ENCODE data around the gene MAU2. TPM values are rescaled to one million over a fixed set of nuclear protein-coding genes. Genes with fewer than 3 reads are reported as not detected.

Gene MAU2
- total RNA-seq, 3 donors from 2014 or later: 49.8 to 71.1 (median 70.6) TPM

DNA sequence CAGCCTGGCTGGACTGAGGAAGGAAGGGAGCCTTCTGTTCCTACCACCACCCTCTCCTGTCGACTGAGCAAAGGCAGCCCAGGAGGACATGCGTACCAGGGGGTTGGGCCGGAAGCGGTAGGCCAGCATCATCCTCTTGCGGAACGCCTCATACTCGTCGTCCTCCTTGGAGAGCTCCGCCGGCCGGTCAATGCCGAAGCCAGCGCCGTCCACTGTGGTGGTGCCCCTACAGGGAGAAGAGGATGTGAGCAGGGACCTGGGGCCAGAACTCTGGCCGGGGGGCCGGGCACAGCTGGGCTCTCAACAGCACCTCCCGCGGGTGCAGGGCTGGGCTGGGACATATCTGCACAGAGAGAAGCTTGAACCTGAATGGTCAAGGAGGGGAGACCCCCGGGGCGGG lies 43.8 kb upstream of the MAU2 start:
- H3K36me3 ChIP-seq (ENCODE audit: low read depth): peaks cover 4% of the 10 kb centered on the region
- intact Hi-C loops (cut with DNase I, micrococcal nuclease): no loop called here

DNA sequence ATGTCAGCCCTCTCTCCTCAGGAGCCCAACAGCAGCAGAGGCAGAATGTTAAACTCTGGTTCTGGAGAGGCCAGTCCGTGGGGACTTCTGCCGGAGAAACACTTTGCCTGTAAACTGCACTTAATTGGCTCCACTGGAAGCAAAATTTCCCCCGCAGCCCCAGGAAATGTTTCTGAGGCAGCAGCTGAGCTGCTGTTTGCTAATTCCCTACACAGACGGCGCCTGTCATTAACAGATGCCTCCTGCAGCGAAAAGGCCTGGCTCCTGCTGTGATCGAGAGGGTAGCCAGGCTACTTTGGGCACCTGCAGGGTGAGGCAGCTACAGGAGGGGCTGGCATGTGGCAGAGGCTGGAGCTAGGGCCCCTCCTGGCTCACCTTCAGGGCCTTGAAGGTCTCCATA lies 42.3 kb upstream of the MAU2 start:
- intact Hi-C loops (cut with DNase I, micrococcal nuclease): no loop called here
- peaks cover 4% of the 10 kb centered on the region for H3K36me3 ChIP-seq (ENCODE audit: low read depth)
- no peaks in the 10 kb centered on the region for H3K9me3 ChIP-seq
- no peak for ATAC-seq
- TF ChIP-seq, protein P1, sequence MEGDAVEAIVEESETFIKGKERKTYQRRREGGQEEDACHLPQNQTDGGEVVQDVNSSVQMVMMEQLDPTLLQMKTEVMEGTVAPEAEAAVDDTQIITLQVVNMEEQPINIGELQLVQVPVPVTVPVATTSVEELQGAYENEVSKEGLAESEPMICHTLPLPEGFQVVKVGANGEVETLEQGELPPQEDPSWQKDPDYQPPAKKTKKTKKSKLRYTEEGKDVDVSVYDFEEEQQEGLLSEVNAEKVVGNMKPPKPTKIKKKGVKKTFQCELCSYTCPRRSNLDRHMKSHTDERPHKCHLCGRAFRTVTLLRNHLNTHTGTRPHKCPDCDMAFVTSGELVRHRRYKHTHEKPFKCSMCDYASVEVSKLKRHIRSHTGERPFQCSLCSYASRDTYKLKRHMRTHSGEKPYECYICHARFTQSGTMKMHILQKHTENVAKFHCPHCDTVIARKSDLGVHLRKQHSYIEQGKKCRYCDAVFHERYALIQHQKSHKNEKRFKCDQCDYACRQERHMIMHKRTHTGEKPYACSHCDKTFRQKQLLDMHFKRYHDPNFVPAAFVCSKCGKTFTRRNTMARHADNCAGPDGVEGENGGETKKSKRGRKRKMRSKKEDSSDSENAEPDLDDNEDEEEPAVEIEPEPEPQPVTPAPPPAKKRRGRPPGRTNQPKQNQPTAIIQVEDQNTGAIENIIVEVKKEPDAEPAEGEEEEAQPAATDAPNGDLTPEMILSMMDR (IDR thresholded peaks at IDR 0.05): no peak
- H3K4me1 ChIP-seq (ENCODE audit: low read depth): no peaks in the 10 kb centered on the region
- no peak for DNase-seq
- no peak overlapping the region for H3K4me3 ChIP-seq

More for the DNA sequence above, 43.8 kb upstream of the MAU2 start:
- H3K4me3 ChIP-seq: no peak overlapping the region
- no peak for ATAC-seq
- DNase-seq: no peak
- no peaks in the 10 kb centered on the region for H3K4me1 ChIP-seq (ENCODE audit: low read depth)
- TF ChIP-seq, protein P1 (IDR thresholded peaks at IDR 0.05): no peak
- no peaks in the 10 kb centered on the region for H3K9me3 ChIP-seq

DNA sequence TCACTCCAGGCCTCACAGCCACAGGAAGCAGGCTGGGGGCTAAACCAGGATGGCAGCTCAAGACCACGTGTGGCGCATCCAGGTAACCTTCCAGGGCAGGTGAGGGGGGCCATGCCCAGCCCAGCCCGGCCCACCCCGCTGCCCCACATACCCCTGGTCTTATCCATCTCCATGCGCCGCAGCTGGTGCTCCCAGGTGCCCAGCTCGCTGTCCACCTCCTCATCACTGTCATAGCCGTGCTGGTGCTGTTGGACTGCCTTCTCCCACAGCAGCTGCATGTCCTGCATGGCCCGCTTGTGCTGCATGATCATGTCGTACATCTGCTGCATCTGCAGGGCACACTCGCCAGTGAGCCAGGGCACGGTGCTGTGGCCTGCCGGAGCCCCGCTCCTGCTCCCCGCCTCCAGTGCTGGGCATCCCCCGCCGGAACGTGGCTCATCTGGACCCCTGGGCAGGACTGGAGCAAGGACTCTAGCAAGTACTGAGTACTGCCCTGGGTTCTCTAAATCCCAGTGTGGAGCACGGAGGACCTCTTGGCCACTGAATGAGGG lies 41.5 kb upstream of the MAU2 start:
- Histone ChIP-seq H3K4me1 (ENCODE audit: low read depth) (no peaks in the 10 kb centered on the region), H3K36me3 (ENCODE audit: low read depth) (peaks cover 4% of the 10 kb centered on the region), H3K9me3 (no peaks in the 10 kb centered on the region), H3K4me3 (no peak overlapping the region)
- no peak for ATAC-seq
- TF ChIP-seq, protein P1 (IDR thresholded peaks at IDR 0.05): no peak
- intact Hi-C loops (cut with DNase I, micrococcal nuclease): no loop called here
- no peak for DNase-seq

DNA sequence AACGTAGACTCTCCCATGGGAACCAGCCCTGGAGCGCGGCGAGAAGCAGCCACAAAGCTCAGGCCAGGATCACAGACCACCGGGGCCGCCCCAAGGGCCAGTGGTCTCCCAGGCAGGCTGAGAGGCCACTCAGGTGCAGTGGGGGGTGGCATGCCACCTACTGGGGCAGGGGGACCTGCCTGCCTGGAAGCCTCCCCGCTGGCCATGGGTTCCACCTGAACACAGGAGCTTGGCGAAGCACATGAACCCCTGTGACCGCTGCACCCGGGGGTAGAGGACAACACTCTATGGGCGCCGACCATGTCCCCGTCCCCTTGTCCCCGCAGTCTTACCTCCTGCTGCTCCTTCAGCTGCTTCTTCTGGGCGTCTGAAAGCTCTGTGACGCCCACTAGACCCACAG lies 40.8 kb upstream of the MAU2 start:
- Histone ChIP-seq H3K9me3 (no peaks in the 10 kb centered on the region), H3K36me3 (ENCODE audit: low read depth) (peaks cover 7% of the 10 kb centered on the region), H3K4me1 (ENCODE audit: low read depth) (no peaks in the 10 kb centered on the region), H3K4me3 (no peak overlapping the region)
- TF ChIP-seq, protein P1 (IDR thresholded peaks at IDR 0.05): no peak
- no peak for ATAC-seq
- no peak for DNase-seq
- intact Hi-C loops (cut with DNase I, micrococcal nuclease): no loop called here

DNA sequence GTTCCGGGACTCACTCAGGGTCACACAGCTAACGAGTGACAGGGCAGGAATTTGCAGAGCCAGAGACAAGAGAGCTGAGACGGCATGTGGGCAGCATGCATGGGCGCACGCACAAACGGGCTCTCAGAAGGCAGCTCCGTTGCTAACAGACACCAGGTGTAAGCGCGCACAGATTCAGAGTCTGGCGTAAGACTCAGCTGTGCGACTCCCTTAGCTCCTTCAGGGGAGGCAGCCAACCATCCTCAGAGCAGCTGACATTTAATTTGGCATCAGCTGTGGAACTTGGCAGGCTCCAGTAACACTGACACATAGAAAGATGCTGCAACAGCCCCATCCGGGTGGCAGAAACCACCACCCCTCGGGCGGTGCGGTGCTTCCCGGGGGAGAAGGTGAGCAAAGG lies 40.1 kb upstream of the MAU2 start:
- TF ChIP-seq, protein P1 (IDR thresholded peaks at IDR 0.05): no peak
- ATAC-seq (no peak), DNase-seq (no peak)
- Histone ChIP-seq H3K4me1 (ENCODE audit: low read depth) (no peaks in the 10 kb centered on the region), H3K9me3 (no peaks in the 10 kb centered on the region), H3K36me3 (ENCODE audit: low read depth) (peaks cover 7% of the 10 kb centered on the region), H3K4me3 (no peak overlapping the region)
- intact Hi-C loops (cut with DNase I, micrococcal nuclease): no loop called here

DNA sequence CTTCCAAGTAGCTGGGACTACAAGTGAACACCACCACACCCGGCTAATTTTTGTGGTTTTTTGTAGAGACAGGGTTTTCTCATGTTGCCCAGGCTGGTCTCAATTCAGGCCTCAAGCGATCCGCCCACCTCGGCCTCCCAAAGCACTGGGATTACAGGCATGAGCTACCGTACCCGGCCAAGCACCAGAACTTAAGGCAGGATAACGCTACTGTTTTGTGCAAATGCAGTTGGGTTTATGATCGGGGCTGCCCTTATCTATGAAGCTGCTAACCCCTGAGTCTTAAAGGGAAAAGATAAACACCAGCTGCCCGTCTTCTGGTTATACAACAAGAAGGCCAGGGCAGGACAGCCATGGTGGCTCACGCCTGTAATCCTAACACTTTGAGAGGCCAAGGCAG lies 34.9 kb upstream of the MAU2 start:
- no peaks in the 10 kb centered on the region for H3K4me1 ChIP-seq (ENCODE audit: low read depth)
- no peak overlapping the region for H3K4me3 ChIP-seq
- H3K9me3 ChIP-seq: no peaks in the 10 kb centered on the region
- no peak for DNase-seq
- TF ChIP-seq, protein P1 (IDR thresholded peaks at IDR 0.05): no peak
- no peak for ATAC-seq
- H3K36me3 ChIP-seq (ENCODE audit: low read depth): peaks cover 3% of the 10 kb centered on the region
- intact Hi-C loops (cut with DNase I, micrococcal nuclease): no loop called here

Data from mucosa of descending colon (tissue), 3 donors.